ENCODE measurements around the gene IRX4. TPM values are rescaled to one million over a fixed set of nuclear protein-coding genes. Genes with fewer than 3 reads are reported as not detected.

Gene IRX4
- total RNA-seq, 1 donor from 2014 or later: not detected

DNA sequence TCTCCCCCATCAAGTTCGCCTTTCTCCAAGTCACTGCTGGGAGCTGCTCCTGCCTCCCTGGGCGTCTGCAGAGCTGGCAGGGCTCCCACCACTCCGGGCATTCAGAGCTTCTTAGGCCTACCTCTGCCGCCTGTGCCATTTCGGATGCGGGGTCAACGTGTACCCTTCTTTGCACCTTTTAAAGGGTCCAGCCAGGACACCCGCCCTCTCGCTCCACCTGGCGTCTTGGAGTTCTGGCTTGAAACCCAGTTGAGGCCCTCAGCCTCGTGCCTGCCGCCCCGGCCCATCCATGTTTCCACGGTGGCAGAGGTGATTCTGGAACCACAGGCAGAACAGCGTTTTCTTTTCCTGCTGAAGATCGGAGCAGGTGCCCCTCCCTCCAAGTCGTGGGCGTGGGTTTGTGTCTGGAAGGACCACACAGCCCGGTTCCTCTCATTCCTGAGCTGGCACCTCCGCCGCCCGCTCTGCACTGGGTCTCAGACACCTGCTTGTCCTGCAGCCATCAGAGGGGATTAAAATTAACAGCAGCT, 48.6 kb downstream of the IRX4 start:
- ChIA-PET POLR2A (no interaction called here), CTCF (no interaction called here)
- Mint-ChIP-seq H3K27ac (no peak overlapping the region), H3K4me3 (no peak overlapping the region), H3K27me3 (peaks cover 3% of the 10 kb centered on the region), H3K9me3 (no peaks in the 10 kb centered on the region), H3K36me3 (ENCODE audit: low read depth) (no peaks in the 10 kb centered on the region), H3K4me1 (no peaks in the 10 kb centered on the region)
- TF ChIP-seq, protein P1, sequence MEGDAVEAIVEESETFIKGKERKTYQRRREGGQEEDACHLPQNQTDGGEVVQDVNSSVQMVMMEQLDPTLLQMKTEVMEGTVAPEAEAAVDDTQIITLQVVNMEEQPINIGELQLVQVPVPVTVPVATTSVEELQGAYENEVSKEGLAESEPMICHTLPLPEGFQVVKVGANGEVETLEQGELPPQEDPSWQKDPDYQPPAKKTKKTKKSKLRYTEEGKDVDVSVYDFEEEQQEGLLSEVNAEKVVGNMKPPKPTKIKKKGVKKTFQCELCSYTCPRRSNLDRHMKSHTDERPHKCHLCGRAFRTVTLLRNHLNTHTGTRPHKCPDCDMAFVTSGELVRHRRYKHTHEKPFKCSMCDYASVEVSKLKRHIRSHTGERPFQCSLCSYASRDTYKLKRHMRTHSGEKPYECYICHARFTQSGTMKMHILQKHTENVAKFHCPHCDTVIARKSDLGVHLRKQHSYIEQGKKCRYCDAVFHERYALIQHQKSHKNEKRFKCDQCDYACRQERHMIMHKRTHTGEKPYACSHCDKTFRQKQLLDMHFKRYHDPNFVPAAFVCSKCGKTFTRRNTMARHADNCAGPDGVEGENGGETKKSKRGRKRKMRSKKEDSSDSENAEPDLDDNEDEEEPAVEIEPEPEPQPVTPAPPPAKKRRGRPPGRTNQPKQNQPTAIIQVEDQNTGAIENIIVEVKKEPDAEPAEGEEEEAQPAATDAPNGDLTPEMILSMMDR (IDR thresholded peaks at IDR 0.05): no peak
- no peak for DNase-seq
- ATAC-seq (ENCODE audit: low read depth): no peak
- intact Hi-C loops (cut with micrococcal nuclease): no loop called here

- Mint-ChIP-seq H3K4me1 (no peaks in the 10 kb centered on the region), H3K27ac (no peak overlapping the region), H3K9me3 (no peaks in the 10 kb centered on the region), H3K27me3 (peaks cover 2% of the 10 kb centered on the region), H3K36me3 (ENCODE audit: low read depth) (no peaks in the 10 kb centered on the region), H3K4me3 (no peak overlapping the region)
- intact Hi-C loops (cut with micrococcal nuclease): no loop called here
- TF ChIP-seq, protein P1 (IDR thresholded peaks at IDR 0.05): no peak
- no peak for ATAC-seq (ENCODE audit: low read depth)
- ChIA-PET CTCF (no interaction called here), POLR2A (no interaction called here)
- no peak for DNase-seq
Measured at GRCh38 chr5:1833264-1834021, 49.3 kb downstream of the IRX4 start.

DNA sequence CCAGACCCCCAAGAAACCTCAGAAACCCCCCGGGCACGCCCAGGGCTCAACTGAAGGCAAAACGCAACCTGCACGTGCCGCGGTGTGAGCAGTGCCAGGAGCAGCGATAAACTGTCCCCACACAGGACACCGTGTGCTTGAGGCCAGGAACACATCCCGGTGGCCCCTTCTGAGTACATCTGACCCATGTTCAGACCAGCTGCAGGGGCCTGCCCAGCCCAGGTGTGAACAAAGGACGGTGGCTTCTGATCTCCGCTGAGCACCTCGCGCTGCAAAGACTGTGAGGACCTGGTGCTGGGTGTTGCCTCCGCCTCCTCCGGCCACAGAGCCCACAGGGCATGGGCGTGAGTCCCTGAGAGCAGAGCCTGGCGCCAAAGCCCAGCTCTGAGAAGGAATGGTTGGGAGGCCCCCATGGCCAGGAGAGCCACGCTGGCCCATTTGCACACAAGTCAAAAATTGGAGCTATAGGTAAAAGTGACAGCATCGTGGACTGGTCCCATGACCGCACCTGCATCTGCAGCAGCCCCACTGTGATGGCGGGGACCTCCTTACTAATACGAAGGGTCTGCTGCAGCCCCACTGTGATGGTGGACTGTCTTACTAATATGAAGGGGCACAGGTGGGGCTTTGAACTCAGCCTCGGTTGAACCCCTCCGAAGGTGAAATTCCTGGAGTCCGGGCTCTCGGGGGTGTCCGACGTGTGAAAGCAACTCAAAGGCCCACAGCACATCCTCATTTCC, 50.0 kb downstream of the IRX4 start:
- no peaks in the 10 kb centered on the region for H3K9me3 Mint-ChIP-seq
- TF ChIP-seq, protein P1 (IDR thresholded peaks at IDR 0.05): no peak
- no peaks in the 10 kb centered on the region for H3K36me3 Mint-ChIP-seq (ENCODE audit: low read depth)
- no peak for DNase-seq
- POLR2A ChIA-PET: no interaction called here
- intact Hi-C loops (cut with micrococcal nuclease): no loop called here
- CTCF ChIA-PET: no interaction called here
- H3K4me1 Mint-ChIP-seq: no peaks in the 10 kb centered on the region
- ATAC-seq (ENCODE audit: low read depth): no peak
- no peak overlapping the region for H3K27ac Mint-ChIP-seq
- no peak overlapping the region for H3K4me3 Mint-ChIP-seq
- no peaks in the 10 kb centered on the region for H3K27me3 Mint-ChIP-seq

DNA sequence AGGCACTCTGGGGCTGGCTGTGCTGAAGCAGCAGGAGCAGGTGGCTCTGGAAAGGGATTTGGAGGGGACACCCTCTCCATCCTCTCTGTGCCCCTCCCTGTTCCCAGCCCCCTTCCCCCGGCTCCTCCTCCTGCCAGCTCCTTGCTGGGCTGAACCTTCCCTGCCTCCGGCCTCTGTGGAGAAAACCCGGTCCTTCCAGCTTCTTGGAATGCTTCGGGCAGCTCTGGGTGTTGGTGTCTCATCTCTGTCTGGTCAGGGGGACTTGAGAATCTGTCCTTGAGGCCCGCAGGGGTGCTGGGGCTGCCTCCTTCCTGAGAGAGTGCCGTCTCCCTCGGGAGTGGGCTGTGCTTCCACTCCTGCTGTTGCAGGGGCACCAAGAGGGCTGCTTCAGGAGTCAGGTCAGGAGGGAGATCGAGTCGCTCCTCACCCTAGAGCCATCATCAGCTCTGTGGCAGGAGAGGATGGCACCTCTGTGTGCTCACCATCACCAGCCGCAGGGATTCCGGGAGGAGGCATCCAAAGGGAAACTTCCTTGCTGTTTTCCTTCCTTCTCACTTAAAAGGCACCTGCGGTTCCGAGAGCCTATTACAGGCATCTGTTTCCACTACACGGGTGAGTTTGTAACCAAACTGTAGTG, 50.9 kb downstream of the IRX4 start:
- peaks cover 1% of the 10 kb centered on the region for H3K36me3 Mint-ChIP-seq (ENCODE audit: low read depth)
- ATAC-seq (ENCODE audit: low read depth) (no peak), DNase-seq (no peak)
- TF ChIP-seq, protein P1 (IDR thresholded peaks at IDR 0.05): no peak
- H3K27ac Mint-ChIP-seq: no peak overlapping the region
- POLR2A ChIA-PET: no interaction called here
- CTCF ChIA-PET: no interaction called here
- no peaks in the 10 kb centered on the region for H3K27me3 Mint-ChIP-seq
- intact Hi-C loops (cut with micrococcal nuclease): no loop called here
- H3K9me3 Mint-ChIP-seq: no peaks in the 10 kb centered on the region
- H3K4me1 Mint-ChIP-seq: no peaks in the 10 kb centered on the region
- no peak overlapping the region for H3K4me3 Mint-ChIP-seq

DNA sequence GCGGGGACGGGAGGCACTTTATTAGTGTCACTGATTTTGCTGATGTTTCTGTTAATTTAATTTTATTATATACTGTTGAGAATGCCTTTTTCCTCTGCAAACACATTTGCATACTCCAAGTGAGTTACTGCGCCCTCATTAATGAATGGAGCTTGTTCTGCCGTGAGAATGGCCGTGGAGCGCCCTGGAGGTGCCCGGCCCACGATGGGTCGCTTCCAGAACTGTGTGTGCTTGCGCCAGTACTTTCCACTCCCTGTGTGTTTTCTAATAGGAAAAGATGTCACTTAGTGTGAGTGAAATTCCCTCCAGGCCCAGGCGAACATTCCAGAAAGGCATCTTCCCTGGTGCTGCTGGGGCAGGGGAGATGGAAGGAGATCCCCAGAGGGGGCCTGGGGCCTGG, 51.5 kb downstream of the IRX4 start:
- DNase-seq (no peak), ATAC-seq (ENCODE audit: low read depth) (no peak)
- Mint-ChIP-seq H3K27me3 (no peaks in the 10 kb centered on the region), H3K36me3 (ENCODE audit: low read depth) (peaks cover 3% of the 10 kb centered on the region), H3K4me3 (no peak overlapping the region), H3K9me3 (no peaks in the 10 kb centered on the region), H3K27ac (no peak overlapping the region), H3K4me1 (no peaks in the 10 kb centered on the region)
- intact Hi-C loops (cut with micrococcal nuclease): no loop called here
- TF ChIP-seq, protein P1 (IDR thresholded peaks at IDR 0.05): no peak
- POLR2A ChIA-PET: no interaction called here
- CTCF ChIA-PET: no interaction called here
